Tibial artery (tissue), 4 donors: ENCODE measurements around the gene VSIR.

ENCODE experiments used
- DNase-seq, 2 donors: peaks; one replicate each; pipeline ENCODE4 v3.0.0-alpha.2; 2019
- H3K27ac ChIP-seq, 2 donors: fragments of 200-600 bp; sonication (generic) in 1 of 2; 1 replicate in 1 of 2; 2 replicates in 1 of 2; pipeline ENCODE4 v1.5.1; 2018 to 2019; ENCODE audit warnings: mild to moderate bottlenecking in 1 of 2
- H3K27me3 ChIP-seq, 2 donors: fragments of 200-600 bp; sonication (generic) in 1 of 2; one replicate each; pipeline versions ENCODE4 v1.5.1 to v1.6.0; 2016 to 2019
- H3K36me3 ChIP-seq, 3 donors: fragments of 200-600 bp; sonication (generic) in 2 of 3; one replicate each; pipeline ENCODE4 v1.5.1; 2016 to 2019; ENCODE audit warnings: mild to moderate bottlenecking in 2 of 3
- H3K4me1 ChIP-seq, 4 donors: fragments of 200-600 bp; sonication (generic) in 2 of 4; 1 replicate in 3 of 4; 2 replicates in 1 of 4; pipeline ENCODE4 v1.5.1; 2016 to 2019
- H3K4me3 ChIP-seq, 2 donors: fragments of 200-600 bp; sonication (generic) in 1 of 2; 1 replicate in 1 of 2; 2 replicates in 1 of 2; pipeline ENCODE4 v1.5.1; 2018 to 2019; ENCODE audit warnings: mild to moderate bottlenecking in 2 of 2
- H3K9me3 ChIP-seq, 3 donors: fragments of 200-600 bp; sonication (generic) in 1 of 3; one replicate each; pipeline ENCODE4 v1.5.1; 2016 to 2019
- CTCF ChIP-seq, 2 experiments: fragments of 200-600 bp in 1 of 2; fragments of 450-650 bp in 1 of 2; IDR thresholded peaks; one replicate each; pipeline ENCODE4 v1.5.1; 2017 to 2019; ENCODE audit warnings: antibody characterized with exemption in 2 of 2, mild to moderate bottlenecking in 1 of 2, moderate library complexity in 1 of 2
- intact Hi-C: fragments of 100-400 bp; cut with DNase I; formaldehyde crosslinking; loops from one replicate; pipeline ENCODE4 v1.15.0; 2023; ENCODE audit warnings: low total_unique reads

Gene VSIR

GRCh38 chr10:71804077-71804476 lies 30.8 kb upstream of the VSIR start:
- no peak overlapping the region for H3K27ac ChIP-seq
- H3K27me3 ChIP-seq, result no peaks in the 10 kb centered on the region
- no peaks in the 10 kb centered on the region for H3K36me3 ChIP-seq
- H3K4me3 ChIP-seq, result no peak overlapping the region
- no peaks in the 10 kb centered on the region for H3K9me3 ChIP-seq
- H3K4me1 ChIP-seq, result peaks cover 0 to 7% (median 3%) of the 10 kb centered on the region in 4 donors
- TF ChIP-seq CTCF (IDR thresholded peaks at IDR 0.05), result no peak
- DNase-seq, result no peak
- intact Hi-C loops, result no loop called here

- Histone ChIP-seq H3K4me1 (peaks cover 0 to 7% (median 3%) of the 10 kb centered on the region in 4 donors), H3K4me3 (no peak overlapping the region), H3K27me3 (no peaks in the 10 kb centered on the region), H3K27ac (no peak overlapping the region), H3K36me3 (no peaks in the 10 kb centered on the region), H3K9me3 (no peaks in the 10 kb centered on the region)
- TF ChIP-seq CTCF (IDR thresholded peaks at IDR 0.05), result no peak
- no peak for DNase-seq
- intact Hi-C loops, result no loop called here
These were observed 29.6 kb upstream of the VSIR start for GRCh38 chr10:71802715-71803488.

- no peak for DNase-seq
- Histone ChIP-seq H3K36me3 (no peaks in the 10 kb centered on the region), H3K4me3 (no peak overlapping the region), H3K27me3 (no peaks in the 10 kb centered on the region), H3K27ac (no peak overlapping the region), H3K9me3 (no peaks in the 10 kb centered on the region), H3K4me1 (peaks cover 0 to 7% (median 3%) of the 10 kb centered on the region in 4 donors)
- no peak for TF ChIP-seq CTCF (IDR thresholded peaks at IDR 0.05)
- intact Hi-C loops, result no loop called here
These were observed 28.9 kb upstream of the VSIR start for GRCh38 chr10:71802235-71802634.

GRCh38 chr10:71801361-71801760 lies 28.0 kb upstream of the VSIR start:
- Histone ChIP-seq H3K4me3 (no peak overlapping the region), H3K9me3 (no peaks in the 10 kb centered on the region), H3K4me1 (peaks cover 0 to 7% (median 3%) of the 10 kb centered on the region in 4 donors), H3K36me3 (no peaks in the 10 kb centered on the region), H3K27me3 (no peaks in the 10 kb centered on the region), H3K27ac (no peak overlapping the region)
- no peak for DNase-seq
- intact Hi-C loops, result no loop called here
- TF ChIP-seq CTCF (IDR thresholded peaks at IDR 0.05), result no peak

- TF ChIP-seq CTCF (IDR thresholded peaks at IDR 0.05), result no peak
- Histone ChIP-seq H3K36me3 (no peaks in the 10 kb centered on the region), H3K27ac (no peak overlapping the region), H3K4me1 (no peaks in the 10 kb centered on the region), H3K4me3 (no peak overlapping the region), H3K27me3 (peaks cover 0 to 3% of the 10 kb centered on the region in 2 donors), H3K9me3 (no peaks in the 10 kb centered on the region)
- DNase-seq, result no peak
- intact Hi-C loops, result no loop called here
These were observed 26.5 kb upstream of the VSIR start for GRCh38 chr10:71799608-71800453.
